MCF 10A (cell line): ENCODE data around the gene FHOD1. TPM values are rescaled to one million over a fixed set of nuclear protein-coding genes. Genes with fewer than 3 reads are reported as not detected.

Experiments
- BruUV-seq: library from RNA; stranded (reverse); fragments of 400-500 nt; replicated peaks from 2 replicates; lab custom pipeline; 2021; lab: Mats Ljungman, UMichigan
- CTCF ChIA-PET: fragments of 300-600 bp; sonication (Branson Sonifier 250); formaldehyde crosslinking; extraction: SDS; loops from one replicate; lab custom pipeline; 2021; ENCODE audit warnings: antibody characterized with exemption, inconsistent platforms; lab: Yijun Ruan, JAX
- POLR2A ChIA-PET: fragments of 300-600, 350-650 bp; sonication (Branson Sonifier 250); formaldehyde crosslinking; extraction: SDS; loops from one replicate; lab custom pipeline; 2020; ENCODE audit warnings: antibody characterized with exemption, inconsistent platforms; lab: Yijun Ruan, JAX
- DNase-seq: peaks from one replicate; pipeline ENCODE4 v3.0.0-alpha.2; 2018; ENCODE audit not compliant: unreplicated experiment
- H3K27ac Mint-ChIP-seq: one replicate; pipeline ENCODE4 v1.8.0; 2022; ENCODE audit warnings: mild to moderate bottlenecking, low read depth, mixed read lengths; ENCODE audit not compliant: unreplicated experiment
- H3K27me3 Mint-ChIP-seq: one replicate; pipeline ENCODE4 v1.8.0; 2022; ENCODE audit warnings: mixed read lengths; ENCODE audit not compliant: insufficient read depth, unreplicated experiment
- H3K36me3 Mint-ChIP-seq: one replicate; pipeline ENCODE4 v1.8.0; 2022; ENCODE audit warnings: mild to moderate bottlenecking, moderate library complexity, mixed read lengths; ENCODE audit not compliant: insufficient read depth, unreplicated experiment
- H3K4me1 Mint-ChIP-seq: one replicate; pipeline ENCODE4 v1.8.0; 2022; ENCODE audit warnings: mixed read lengths; ENCODE audit not compliant: insufficient read depth, unreplicated experiment
- H3K4me3 Mint-ChIP-seq: one replicate; pipeline ENCODE4 v1.8.0; 2022; ENCODE audit warnings: mild to moderate bottlenecking, moderate library complexity, mixed read lengths; ENCODE audit not compliant: unreplicated experiment
- H3K9me3 Mint-ChIP-seq: one replicate; pipeline ENCODE4 v1.8.0; 2022; ENCODE audit warnings: mixed read lengths; ENCODE audit not compliant: unreplicated experiment
- CTCF ChIP-seq: fragments of 200-600 bp; IDR thresholded peaks from one replicate; pipeline ENCODE4 v1.8.0; 2022; ENCODE audit warnings: antibody characterized with exemption, mild to moderate bottlenecking; ENCODE audit not compliant: unreplicated experiment
- intact Hi-C: fragments of 100-400 bp; cut with micrococcal nuclease; formaldehyde crosslinking; loops from 2 replicates; pipeline ENCODE4 v1.14.1; 2022
- total RNA-seq: library from RNA; stranded (reverse); gene quantifications from 2 replicates; pipeline ENCODE4 v1.2.3, GENCODE V29; 2022

Gene FHOD1
- total RNA-seq, 1 experiment from 2014 or later = 14.7 TPM

DNA sequence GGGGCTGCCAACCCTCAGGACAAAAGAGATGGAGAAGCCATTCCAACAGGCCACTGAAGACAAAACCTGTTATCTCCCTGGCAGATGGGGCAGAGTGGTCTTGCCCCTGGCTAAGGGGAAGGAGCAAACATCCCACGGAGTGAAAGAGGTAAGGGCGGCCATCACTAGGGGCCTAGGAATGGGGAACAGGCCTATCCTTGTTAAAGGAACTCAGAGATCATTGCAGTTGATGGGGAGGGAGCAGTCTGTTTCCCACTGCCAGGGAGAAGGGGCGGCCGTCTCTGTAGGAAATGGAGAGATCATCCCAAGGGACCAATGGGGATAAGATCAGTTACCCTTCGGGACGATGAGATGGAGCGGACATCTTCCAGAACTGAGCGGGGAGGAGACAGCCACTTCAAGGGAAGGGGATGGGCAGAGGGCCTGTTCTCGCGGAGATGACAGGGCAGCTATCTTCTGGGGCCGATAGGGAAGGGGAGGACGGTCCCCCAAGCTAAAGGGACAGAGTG is 20.9 kb downstream of the FHOD1 start:
- Mint-ChIP-seq H3K27me3 (no peaks in the 10 kb centered on the region), H3K27ac (peak overlapping the region; percentile 99), H3K36me3 (peaks cover 32% of the 10 kb centered on the region), H3K9me3 (no peaks in the 10 kb centered on the region), H3K4me1 (peaks cover 21% of the 10 kb centered on the region), H3K4me3 (peak overlapping the region; percentile 99)
- DNase-seq = no peak
- intact Hi-C loops = loop anchor here (2.0 kb wide), 2 partner anchors 20 to 28 kb away; partner anchors contain the start of genes ELMO3 and FHOD1
- ChIA-PET POLR2A (interaction anchor here (0.9 to 5.2 kb wide), 15 partner anchors 9 to 346 kb away, joined by 3 to 87 read pairs (median 6); partner anchors contain the start of genes ATP6V0D1, CTCF, ELMO3 and FHOD1), CTCF (interaction anchor here (0.7 to 3.1 kb wide), 12 partner anchors 9 to 280 kb away, joined by 3 to 16 read pairs (median 4); partner anchors contain the start of gene NOL3)
- TF ChIP-seq CTCF = no peak
- TSS peak; percentile 46 for BruUV-seq

DNA sequence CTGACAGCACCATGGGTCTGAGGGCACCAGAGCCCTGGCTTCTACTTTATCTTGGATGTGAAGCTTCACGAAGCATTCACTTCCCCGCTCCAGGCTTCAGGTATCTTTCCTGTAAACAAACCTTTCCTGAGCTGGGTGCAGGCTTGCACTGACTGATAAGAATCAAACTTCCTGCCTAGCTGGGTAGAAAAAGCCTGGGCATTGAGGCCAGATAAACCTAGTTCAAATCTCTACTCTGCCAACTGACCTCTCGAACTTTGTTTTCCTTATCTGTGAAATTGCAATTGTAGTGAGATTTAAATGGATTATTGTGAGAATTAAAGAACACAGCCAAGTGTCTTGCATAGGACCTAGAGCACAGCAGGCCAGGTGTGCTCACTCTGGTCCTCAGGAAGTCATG is 23.3 kb downstream of the FHOD1 start:
- Mint-ChIP-seq H3K27me3 (no peaks in the 10 kb centered on the region), H3K36me3 (peaks cover 31% of the 10 kb centered on the region), H3K27ac (no peak overlapping the region), H3K9me3 (no peaks in the 10 kb centered on the region), H3K4me3 (no peak overlapping the region), H3K4me1 (peaks cover 16% of the 10 kb centered on the region)
- ChIA-PET POLR2A (interaction anchor here (0.6 to 5.2 kb wide), 5 partner anchors 10 to 42 kb away, joined by 3 to 45 read pairs (median 3); partner anchors contain the start of genes FHOD1 and SLC9A5), CTCF (interaction anchor here (0.6 to 1.4 kb wide), 2 partner anchors 24 to 27 kb away, joined by 3 to 4 read pairs; no protein-coding TSS in a partner anchor)
- TF ChIP-seq CTCF = no peak
- no TSS peak for BruUV-seq
- DNase-seq = no peak
- intact Hi-C loops = no loop called here

- Mint-ChIP-seq H3K4me1 (peaks cover 15% of the 10 kb centered on the region), H3K27ac (no peak overlapping the region), H3K4me3 (no peak overlapping the region), H3K27me3 (no peaks in the 10 kb centered on the region), H3K9me3 (no peaks in the 10 kb centered on the region), H3K36me3 (peaks cover 7% of the 10 kb centered on the region)
- CTCF ChIA-PET = interaction anchor here (0.6 to 1.2 kb wide), 4 partner anchors 10 to 240 kb away, joined by 3 to 5 read pairs (median 4); partner anchors contain the start of gene TMEM208
- POLR2A ChIA-PET = interaction anchor here (1.3 kb wide), 1 partner anchor 10 kb away, joined by 6 read pairs; the partner anchor contains the start of gene TMEM208
- TF ChIP-seq CTCF = no peak
- DNase-seq = no peak
- no TSS peak for BruUV-seq
- intact Hi-C loops = no loop called here
Measured at GRCh38 chr16:67216612-67217490, 30.4 kb downstream of the FHOD1 start.

- DNase-seq = no peak
- Mint-ChIP-seq H3K4me3 (no peak overlapping the region), H3K27ac (peak overlapping the region; percentile 25), H3K27me3 (no peaks in the 10 kb centered on the region), H3K4me1 (peaks cover 15% of the 10 kb centered on the region), H3K9me3 (no peaks in the 10 kb centered on the region), H3K36me3 (peaks cover 7% of the 10 kb centered on the region)
- CTCF ChIA-PET = interaction anchor here (0.5 kb wide), 1 partner anchor 175 kb away, joined by 3 read pairs; no protein-coding TSS in a partner anchor
- no TSS peak for BruUV-seq
- TF ChIP-seq CTCF = no peak
- POLR2A ChIA-PET = no interaction called here
- intact Hi-C loops = no loop called here
Measured at GRCh38 chr16:67215706-67216105, 31.6 kb downstream of the FHOD1 start.
